ENCODE results near the gene MYB. TPM values are rescaled to one million over a fixed set of nuclear protein-coding genes. Genes with fewer than 3 reads are reported as not detected.

Gene MYB
- total RNA-seq, 1 experiment from 2014 or later = 6.1 TPM

- TF ChIP-seq ZSCAN18 (CRISPR knock-in tag; IDR thresholded peaks at IDR 0.05) = no peak
Measured at GRCh38 chr6:135228486-135228885, 47.4 kb downstream of the MYB start (continued).

GRCh38 chr6:135229996-135230395 lies 48.9 kb downstream of the MYB start:
- H3K4me1 Mint-ChIP-seq = peaks cover 8% of the 10 kb centered on the region
- ATAC-seq (peak; percentile 50; the same call in 1 of the 2 replicates), DNase-seq (ENCODE audit: low spot score) (no peak)
- ChIA-PET CTCF (interaction anchor here (0.7 kb wide), 1 partner anchor 62 kb away, joined by 4 read pairs; no protein-coding TSS in a partner anchor), POLR2A (interaction anchor here (0.6 kb wide), 1 partner anchor 13 kb away, joined by 3 read pairs; no protein-coding TSS in a partner anchor)
- no peak overlapping the region for H3K27ac Mint-ChIP-seq
- no peaks in the 10 kb centered on the region for H3K36me3 Mint-ChIP-seq
- no peaks in the 10 kb centered on the region for H3K27me3 Mint-ChIP-seq (ENCODE audit: low read depth)
- H3K9me3 Mint-ChIP-seq = no peaks in the 10 kb centered on the region
- no peak for TF ChIP-seq PRRX2 (CRISPR knock-in tag; IDR thresholded peaks at IDR 0.05)
- no peak for TF ChIP-seq ZNF219 (CRISPR knock-in tag; IDR thresholded peaks at IDR 0.05; ENCODE audit: borderline replicate concordance)
- TF ChIP-seq ZNF232 (CRISPR knock-in tag; IDR thresholded peaks at IDR 0.05) = no peak
- no peak for TF ChIP-seq CREB1 (CRISPR knock-in tag; IDR thresholded peaks at IDR 0.05)
- no peak for TF ChIP-seq ZNF423 (CRISPR knock-in tag; IDR thresholded peaks at IDR 0.05)
- no peak for TF ChIP-seq TP53 (CRISPR knock-in tag; IDR thresholded peaks at IDR 0.05)
- TF ChIP-seq, protein P1, sequence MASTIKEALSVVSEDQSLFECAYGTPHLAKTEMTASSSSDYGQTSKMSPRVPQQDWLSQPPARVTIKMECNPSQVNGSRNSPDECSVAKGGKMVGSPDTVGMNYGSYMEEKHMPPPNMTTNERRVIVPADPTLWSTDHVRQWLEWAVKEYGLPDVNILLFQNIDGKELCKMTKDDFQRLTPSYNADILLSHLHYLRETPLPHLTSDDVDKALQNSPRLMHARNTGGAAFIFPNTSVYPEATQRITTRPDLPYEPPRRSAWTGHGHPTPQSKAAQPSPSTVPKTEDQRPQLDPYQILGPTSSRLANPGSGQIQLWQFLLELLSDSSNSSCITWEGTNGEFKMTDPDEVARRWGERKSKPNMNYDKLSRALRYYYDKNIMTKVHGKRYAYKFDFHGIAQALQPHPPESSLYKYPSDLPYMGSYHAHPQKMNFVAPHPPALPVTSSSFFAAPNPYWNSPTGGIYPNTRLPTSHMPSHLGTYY (CRISPR knock-in tag; IDR thresholded peaks at IDR 0.05) = no peak
- TF ChIP-seq, protein P2, sequence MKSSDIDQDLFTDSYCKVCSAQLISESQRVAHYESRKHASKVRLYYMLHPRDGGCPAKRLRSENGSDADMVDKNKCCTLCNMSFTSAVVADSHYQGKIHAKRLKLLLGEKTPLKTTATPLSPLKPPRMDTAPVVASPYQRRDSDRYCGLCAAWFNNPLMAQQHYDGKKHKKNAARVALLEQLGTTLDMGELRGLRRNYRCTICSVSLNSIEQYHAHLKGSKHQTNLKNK (CRISPR knock-in tag; IDR thresholded peaks at IDR 0.05) = no peak
- TF ChIP-seq E2F5 (CRISPR knock-in tag; IDR thresholded peaks at IDR 0.05) = no peak
- no peak for TF ChIP-seq MYBL2 (CRISPR knock-in tag; IDR thresholded peaks at IDR 0.05)
- TF ChIP-seq, protein P3, sequence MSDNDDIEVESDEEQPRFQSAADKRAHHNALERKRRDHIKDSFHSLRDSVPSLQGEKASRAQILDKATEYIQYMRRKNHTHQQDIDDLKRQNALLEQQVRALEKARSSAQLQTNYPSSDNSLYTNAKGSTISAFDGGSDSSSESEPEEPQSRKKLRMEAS (CRISPR knock-in tag; IDR thresholded peaks at IDR 0.05) = no peak
- TF ChIP-seq JUN (CRISPR knock-in tag; IDR thresholded peaks at IDR 0.05) = no peak
- TF ChIP-seq ZNF317 (CRISPR knock-in tag; IDR thresholded peaks at IDR 0.05; ENCODE audit: borderline replicate concordance, low read depth) = no peak
- TF ChIP-seq, protein P4, sequence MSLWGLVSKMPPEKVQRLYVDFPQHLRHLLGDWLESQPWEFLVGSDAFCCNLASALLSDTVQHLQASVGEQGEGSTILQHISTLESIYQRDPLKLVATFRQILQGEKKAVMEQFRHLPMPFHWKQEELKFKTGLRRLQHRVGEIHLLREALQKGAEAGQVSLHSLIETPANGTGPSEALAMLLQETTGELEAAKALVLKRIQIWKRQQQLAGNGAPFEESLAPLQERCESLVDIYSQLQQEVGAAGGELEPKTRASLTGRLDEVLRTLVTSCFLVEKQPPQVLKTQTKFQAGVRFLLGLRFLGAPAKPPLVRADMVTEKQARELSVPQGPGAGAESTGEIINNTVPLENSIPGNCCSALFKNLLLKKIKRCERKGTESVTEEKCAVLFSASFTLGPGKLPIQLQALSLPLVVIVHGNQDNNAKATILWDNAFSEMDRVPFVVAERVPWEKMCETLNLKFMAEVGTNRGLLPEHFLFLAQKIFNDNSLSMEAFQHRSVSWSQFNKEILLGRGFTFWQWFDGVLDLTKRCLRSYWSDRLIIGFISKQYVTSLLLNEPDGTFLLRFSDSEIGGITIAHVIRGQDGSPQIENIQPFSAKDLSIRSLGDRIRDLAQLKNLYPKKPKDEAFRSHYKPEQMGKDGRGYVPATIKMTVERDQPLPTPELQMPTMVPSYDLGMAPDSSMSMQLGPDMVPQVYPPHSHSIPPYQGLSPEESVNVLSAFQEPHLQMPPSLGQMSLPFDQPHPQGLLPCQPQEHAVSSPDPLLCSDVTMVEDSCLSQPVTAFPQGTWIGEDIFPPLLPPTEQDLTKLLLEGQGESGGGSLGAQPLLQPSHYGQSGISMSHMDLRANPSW (CRISPR knock-in tag; conservative IDR thresholded peaks at IDR 0.05; ENCODE audit: low read depth) = no peak
- TF ChIP-seq, protein P5, sequence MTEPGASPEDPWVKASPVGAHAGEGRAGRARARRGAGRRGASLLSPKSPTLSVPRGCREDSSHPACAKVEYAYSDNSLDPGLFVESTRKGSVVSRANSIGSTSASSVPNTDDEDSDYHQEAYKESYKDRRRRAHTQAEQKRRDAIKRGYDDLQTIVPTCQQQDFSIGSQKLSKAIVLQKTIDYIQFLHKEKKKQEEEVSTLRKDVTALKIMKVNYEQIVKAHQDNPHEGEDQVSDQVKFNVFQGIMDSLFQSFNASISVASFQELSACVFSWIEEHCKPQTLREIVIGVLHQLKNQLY (CRISPR knock-in tag; IDR thresholded peaks at IDR 0.05) = no peak
- TF ChIP-seq ZNF512 (CRISPR knock-in tag; IDR thresholded peaks at IDR 0.05; ENCODE audit: borderline replicate concordance) = no peak
- no peak for TF ChIP-seq HMGXB4 (CRISPR knock-in tag; IDR thresholded peaks at IDR 0.05)
- no peak for TF ChIP-seq CDX4 (CRISPR knock-in tag; IDR thresholded peaks at IDR 0.05; ENCODE audit: borderline replicate concordance)
- no peak overlapping the region for H3K4me3 Mint-ChIP-seq

Data from WTC11 (cell line).